Measurements from ENCODE around the gene KIAA1328.
"Not testable (repeated sequence)": the region's sequence is repeated elsewhere in the genome, so short reads cannot be mapped to it uniquely, and the experiment has no call there.

Gene KIAA1328

DNA sequence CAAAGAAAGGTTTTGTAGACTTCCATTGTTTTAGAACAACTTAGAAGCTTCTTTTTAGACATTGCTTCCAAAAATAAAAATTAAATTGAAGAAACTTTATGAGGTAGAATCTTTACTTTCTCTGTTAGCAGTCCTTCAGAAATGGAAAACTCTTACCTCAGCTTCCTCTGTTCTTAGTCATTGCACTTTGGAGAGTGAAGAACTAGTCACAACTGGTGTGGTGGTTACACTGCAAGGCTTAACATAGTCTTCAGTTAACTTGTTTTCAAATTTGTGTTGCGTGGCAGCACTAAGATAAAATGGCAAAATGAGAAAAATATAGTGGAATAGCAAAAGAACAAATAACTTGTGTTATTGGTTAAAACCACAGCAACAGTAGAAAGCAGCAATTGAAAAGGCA lies 332.6 kb downstream of the KIAA1328 start:
- DNase-seq = no peak

GRCh38 chr18:37162551-37162950 lies 333.6 kb downstream of the KIAA1328 start:
- DNase-seq = no peak

GRCh38 chr18:37163119-37163518 lies 334.2 kb downstream of the KIAA1328 start:
- no peak for DNase-seq

GRCh38 chr18:37166491-37166890 lies 337.6 kb downstream of the KIAA1328 start:
- no peak for DNase-seq

DNA sequence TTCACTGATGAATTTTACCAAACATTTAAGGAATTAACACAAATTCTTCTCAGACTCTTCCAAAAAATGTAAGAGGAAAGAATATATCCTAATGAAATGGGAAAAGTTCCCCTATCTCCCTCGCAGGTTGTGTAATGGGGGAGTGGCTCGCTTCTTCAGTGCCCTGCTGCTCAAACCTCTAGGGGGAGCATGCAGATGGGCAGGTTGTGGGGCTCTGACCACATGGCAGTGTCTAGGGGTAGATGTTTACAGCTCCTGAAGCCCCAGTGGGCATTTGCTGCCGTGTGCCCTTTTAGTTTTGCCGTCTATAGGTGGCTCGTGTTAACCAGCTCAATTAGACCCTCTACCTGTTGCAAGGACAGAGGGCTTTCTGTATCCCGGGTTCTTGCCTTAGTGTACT lies 338.0 kb downstream of the KIAA1328 start:
- DNase-seq = not testable (repeated sequence)

DNA sequence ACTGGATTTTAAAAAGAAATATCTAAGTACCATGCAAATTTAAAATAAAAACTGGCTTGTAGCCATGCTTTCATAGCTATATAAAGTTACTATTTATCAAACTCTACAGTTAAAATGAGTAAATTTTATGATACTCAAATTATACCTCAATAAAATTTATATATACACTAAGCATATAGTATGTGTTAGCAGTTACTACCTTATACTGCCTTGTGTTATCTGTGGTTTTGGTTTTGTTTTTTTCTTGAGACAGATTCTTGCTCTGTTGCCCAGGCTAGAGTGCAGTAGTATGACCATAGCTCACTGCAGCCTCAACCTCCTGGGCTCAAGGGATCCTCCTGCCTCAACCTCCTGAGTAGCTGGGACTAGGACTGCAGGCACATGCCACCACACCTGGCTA lies 342.1 kb downstream of the KIAA1328 start:
- no peak for DNase-seq

GRCh38 chr18:37173384-37173783 lies 344.5 kb downstream of the KIAA1328 start:
- DNase-seq = no peak

GRCh38 chr18:37175727-37176620 lies 347.0 kb downstream of the KIAA1328 start:
- DNase-seq = no peak

DNA sequence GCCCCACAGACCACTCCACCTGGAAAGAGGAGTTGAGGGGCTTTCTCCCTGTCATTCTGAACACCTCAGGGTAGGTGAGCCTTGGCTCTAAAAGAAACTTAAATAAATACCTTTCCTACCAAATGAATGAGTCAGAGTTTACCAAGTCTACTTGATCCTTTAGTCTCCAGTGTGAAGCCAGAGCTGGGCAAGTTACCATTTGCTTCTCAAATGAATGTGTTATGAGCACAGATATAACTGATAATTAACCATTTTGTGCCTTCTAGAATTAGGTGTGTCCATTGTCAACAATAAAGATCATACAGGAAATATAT lies 347.7 kb downstream of the KIAA1328 start:
- no peak for DNase-seq

- no peak for DNase-seq
Measured at GRCh38 chr18:37179384-37179783, 350.5 kb downstream of the KIAA1328 start.

GRCh38 chr18:37180086-37180485 lies 351.2 kb downstream of the KIAA1328 start:
- DNase-seq = no peak

GRCh38 chr18:37182340-37183135 lies 353.6 kb downstream of the KIAA1328 start:
- DNase-seq = no peak

DNA sequence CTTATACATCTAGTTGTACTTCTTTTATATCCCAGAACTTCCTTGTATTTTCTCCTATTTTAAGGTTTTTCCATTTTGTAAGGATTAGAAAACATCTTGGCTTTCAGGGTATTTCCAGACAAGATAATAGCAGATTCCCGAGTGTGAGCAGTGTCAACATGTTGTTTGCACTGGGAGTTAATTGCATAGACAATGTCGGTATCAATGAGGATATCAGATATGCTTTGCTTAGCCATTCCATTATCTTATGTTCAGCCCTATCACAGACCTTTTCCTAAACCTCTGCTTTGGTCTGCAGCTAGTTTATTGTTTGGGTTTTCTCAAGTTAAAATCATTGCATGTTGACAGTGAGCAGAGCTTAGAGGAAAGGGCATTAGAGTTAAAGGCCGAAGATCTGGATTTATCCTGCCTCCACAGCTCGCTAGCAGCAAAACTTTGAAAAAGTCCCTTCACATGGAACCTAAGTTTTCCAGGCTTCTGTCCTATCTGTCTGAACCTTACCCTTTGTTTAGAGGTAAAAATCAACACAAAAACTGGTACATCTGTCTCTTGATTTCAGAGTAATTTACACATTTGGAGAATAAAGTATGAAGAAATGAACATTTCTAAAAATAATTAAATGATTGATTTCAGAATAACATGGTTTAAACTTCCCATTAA lies 355.4 kb downstream of the KIAA1328 start:
- DNase-seq = no peak

DNA sequence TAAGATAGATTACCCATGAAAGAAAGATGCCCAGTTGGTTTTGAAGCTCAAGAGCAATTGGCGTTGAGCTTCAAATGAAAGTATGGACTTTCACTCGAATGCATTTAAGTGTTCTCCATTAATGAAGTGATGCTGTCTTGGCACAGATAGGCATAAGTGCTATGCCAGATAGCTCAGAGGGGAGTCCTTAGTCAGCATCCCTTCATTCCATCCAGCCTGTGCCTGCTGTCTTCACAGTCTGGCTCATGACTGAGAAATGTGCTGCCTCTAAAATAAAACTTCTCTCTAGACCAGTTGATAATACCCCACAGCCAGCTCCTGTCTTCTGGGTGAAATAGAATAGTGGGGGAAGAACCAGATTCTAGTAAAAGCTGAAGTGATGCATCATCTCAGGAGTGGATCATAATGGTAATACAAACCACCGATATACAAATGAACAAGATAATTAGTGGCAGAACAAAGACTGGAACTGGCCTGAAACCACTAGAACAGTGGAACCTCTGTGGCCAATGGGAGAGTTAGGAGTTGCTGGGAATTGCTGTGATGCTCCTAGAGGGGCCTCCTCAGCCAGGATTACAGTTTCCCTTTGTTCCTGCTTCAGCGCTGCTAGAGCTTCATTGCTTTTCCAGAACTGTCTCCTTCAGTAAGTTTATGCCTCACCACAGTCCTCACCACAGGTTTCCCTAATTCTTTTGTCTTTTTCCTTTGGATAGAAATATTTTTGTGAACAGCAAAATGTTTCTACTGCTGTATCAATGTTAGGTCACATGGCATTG lies 359.3 kb downstream of the KIAA1328 start:
- DNase-seq = no peak

DNA sequence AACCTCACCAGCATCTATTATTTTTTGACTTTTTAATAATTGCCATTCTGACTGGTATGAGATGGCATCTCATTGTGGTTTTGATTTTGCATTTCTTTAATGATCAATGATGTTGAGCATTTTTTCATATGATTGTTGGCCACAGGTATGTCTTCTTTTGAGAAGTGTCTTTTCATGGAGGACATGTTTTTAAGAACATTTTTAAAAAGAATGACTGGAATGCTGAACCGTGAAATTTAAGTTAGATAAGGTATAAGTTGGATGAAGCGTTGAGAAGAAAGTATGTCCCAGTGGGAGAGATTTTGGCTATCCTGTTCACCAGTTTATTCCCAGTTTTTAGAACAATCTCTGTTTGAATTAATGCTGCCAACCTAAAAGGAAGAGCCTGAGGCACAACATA lies 370.8 kb downstream of the KIAA1328 start:
- DNase-seq = no peak

DNA sequence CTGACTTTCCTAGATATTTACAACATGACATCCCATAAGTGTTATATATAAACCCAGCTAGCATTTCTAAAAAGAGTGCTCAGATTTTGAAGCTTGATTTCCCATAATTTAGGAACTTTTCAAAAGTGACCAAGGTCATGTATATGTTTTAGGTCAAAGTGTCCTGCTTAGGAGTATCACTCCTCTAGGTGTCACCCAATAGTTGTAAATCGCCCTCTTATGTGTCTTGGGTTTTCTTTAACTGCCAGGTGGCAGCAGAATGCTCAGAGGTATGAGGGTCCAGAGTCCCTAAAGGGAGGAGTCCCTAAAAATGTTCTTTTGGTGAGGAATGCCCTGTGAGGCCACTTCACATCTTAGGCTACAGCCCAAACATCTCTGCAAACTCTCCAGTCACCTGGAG lies 378.4 kb downstream of the KIAA1328 start:
- DNase-seq = no peak

DNA sequence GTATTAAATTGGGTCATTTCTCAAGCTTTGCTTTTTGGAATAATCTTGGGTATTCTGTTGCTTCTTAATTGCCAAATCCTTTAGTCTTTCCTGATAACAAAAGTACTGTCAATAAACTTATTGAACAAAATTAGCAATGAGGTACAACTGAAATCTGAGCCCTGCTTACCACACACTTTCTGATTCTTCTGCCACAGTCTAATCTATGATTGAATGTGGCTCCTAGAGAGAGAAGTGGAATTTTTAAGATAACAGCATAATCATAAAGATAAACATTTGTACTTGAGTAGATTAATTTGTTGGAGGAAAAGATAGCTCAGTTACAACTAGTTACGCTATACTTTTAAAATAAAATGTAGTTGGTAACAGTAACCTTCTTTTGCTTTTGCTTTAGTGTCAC lies 381.9 kb downstream of the KIAA1328 start:
- DNase-seq = no peak

DNA sequence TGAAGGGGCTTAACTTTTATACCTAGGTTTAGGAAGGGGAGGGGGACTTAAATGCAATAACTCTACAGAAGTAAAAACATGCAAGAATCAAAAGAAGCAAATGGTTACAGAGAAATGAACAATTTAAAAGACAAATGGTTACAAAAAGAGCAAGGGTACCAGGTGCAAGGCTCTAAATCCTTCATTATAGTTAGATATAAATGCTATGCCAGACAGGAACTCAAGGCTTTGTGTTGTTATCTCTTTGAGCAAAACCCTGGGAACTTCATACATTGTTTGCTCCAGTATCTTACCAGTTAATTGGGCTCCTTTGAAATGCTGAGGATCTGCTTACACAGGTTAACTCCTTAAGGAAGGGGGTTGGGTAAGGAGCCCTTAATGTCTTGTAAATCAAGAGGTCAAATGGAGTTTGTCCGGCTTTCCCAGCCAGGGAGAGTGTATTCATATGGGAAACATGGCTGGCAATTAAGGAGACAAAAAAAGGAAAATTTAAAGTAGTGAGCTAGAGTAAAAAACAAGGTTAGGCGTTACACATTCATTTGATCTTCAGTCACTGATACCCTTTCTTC lies 389.2 kb downstream of the KIAA1328 start:
- DNase-seq = no peak

DNA sequence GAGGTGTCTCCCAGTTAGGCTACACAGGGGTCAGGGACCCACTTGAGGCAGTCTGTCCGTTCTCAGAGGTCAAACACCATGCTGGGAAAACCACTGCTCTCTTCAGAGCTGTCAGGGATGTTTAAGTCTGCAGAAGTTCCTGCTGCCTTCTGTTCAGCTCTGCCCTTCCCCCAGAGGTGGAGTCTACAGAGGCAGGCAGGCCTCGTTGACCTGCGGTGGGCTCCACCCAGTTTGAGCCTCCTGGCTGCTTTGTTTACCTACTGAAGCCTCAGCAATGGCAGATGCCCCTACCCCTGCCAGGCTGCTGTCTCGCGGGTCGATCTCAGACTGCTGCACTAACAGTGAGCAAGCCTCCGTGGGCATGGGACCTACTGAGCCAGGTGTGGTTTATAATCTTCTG lies 390.3 kb downstream of the KIAA1328 start:
- DNase-seq = no peak

GRCh38 chr18:37222354-37222998 lies 393.5 kb downstream of the KIAA1328 start:
- no peak for DNase-seq

- DNase-seq = no peak
Measured at GRCh38 chr18:37222999-37223378, 394.1 kb downstream of the KIAA1328 start.

DNA sequence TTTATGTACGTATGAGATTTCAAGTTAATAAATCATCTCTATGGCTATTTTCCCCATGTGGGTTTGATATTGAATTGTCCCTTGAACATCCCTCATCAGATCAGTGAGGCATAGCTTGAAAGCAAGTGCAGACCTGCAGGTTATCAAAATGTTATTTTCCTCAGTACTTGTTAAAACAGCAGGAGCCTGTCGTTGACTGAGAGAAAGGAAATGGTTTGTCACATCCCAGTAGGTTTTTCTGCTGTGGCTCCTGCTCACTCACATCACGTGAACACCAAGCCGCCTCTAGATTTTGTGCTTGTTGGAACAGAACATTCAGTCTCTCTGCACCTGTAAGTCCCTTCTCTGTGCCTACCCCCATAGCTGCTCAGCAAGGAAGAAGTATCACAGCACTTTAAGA lies 396.4 kb downstream of the KIAA1328 start:
- DNase-seq = no peak
